Testis (tissue), 3 donors: ENCODE measurements around the gene BCAS2. TPM values are rescaled to one million over a fixed set of nuclear protein-coding genes. Genes with fewer than 3 reads are reported as not detected.

ENCODE experiments used
- DNase-seq: peaks from one replicate; pipeline ENCODE4 v3.0.0-alpha.2; 2019
- H3K27ac ChIP-seq, 2 donors: fragments of 200-600 bp; sonication (generic); one replicate each; pipeline ENCODE4 v1.5.1; 2019
- H3K27me3 ChIP-seq: fragments of 200-600 bp; sonication (generic); one replicate; pipeline ENCODE4 v1.5.1; 2019
- H3K36me3 ChIP-seq: fragments of 200-600 bp; sonication (generic); one replicate; pipeline ENCODE4 v1.5.1; 2017; ENCODE audit warnings: low read depth; ENCODE audit errors: missing control alignments
- H3K4me1 ChIP-seq: fragments of 200-600 bp; sonication (generic); one replicate; pipeline ENCODE4 v1.5.1; 2019
- H3K4me3 ChIP-seq, 2 donors: fragments of 200-600 bp; sonication (generic); one replicate each; pipeline ENCODE4 v1.5.1; 2017 to 2019
- H3K9me3 ChIP-seq: fragments of 200-600 bp; sonication (generic); one replicate; pipeline ENCODE4 v1.5.1; 2017
- CTCF ChIP-seq, 3 experiments: fragments of 450-650 bp in 2 of 3; fragments of 200-600 bp in 1 of 3; sonication (generic) in 1 of 3; IDR thresholded peaks; one replicate each; pipeline ENCODE4 v1.5.1; 2016 to 2019; ENCODE audit warnings: antibody characterized with exemption in 3 of 3, mild to moderate bottlenecking in 2 of 3, moderate library complexity in 1 of 3
- POLR2A ChIP-seq: fragments of 450-650 bp; IDR thresholded peaks from one replicate; pipeline ENCODE4 v1.6.1; 2017; ENCODE audit warnings: antibody characterized with exemption, mild to moderate bottlenecking, moderate library complexity
- WGBS, 2 donors: methylation state at CpG; one replicate each; pipeline ENCODE4 v1.1.5; 2018; 5-methylcytosine and 5-hydroxymethylcytosine counted together
- intact Hi-C: fragments of 100-400 bp; cut with DNase I; formaldehyde crosslinking; loops from one replicate; pipeline ENCODE4 v1.15.1; 2023; ENCODE audit warnings: low total_unique reads
- polyA plus RNA-seq: library from polyadenylated mRNA; stranded (reverse); fragments of 350-450 nt; fragmentation: Illumina TruSeq; extraction: RNeasy Lipid Tissue Mini Kit (QIAGEN cat#74804); gene quantifications from one replicate; pipeline ENCODE4 v1.2.3, GENCODE V29; 2014; ENCODE audit warnings: low read depth, low replicate concordance; ENCODE audit not compliant: insufficient read depth
- total RNA-seq, 2 donors: library from RNA; depleted of rRNA; stranded (reverse); fragments of >200 nt; gene quantifications; one replicate each; pipeline ENCODE4 v1.2.3, GENCODE V29; 2016

The BCAS2 gene
- total and polyA plus RNA-seq, 3 donors from 2014 or later: 41.8 to 51.4 (median 47.7) TPM

DNA sequence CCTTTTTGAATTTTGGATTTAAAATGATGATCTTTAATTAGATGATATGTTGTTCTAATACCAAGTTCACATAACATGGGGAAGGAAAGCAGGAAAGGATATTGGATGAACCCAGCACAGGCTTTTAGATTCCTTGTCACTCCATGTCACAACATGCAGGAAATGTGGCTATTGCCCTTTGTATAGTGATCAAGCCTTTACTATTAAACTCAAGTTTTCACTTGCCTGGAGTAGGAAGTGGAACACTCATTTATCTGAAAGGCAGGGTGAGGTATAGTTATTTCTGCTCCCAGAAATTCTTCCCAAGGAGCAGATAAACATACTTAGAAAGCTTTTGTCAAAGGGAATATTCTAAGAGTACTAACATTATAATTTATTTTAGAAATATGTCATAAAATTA is 37.2 kb upstream of the BCAS2 start:
- no peak for DNase-seq
- TF ChIP-seq POLR2A: no peak
- no peaks in the 10 kb centered on the region for H3K36me3 ChIP-seq
- H3K27ac ChIP-seq: no peak overlapping the region
- no peaks in the 10 kb centered on the region for H3K9me3 ChIP-seq
- H3K4me1 ChIP-seq: no peaks in the 10 kb centered on the region
- no peaks in the 10 kb centered on the region for H3K27me3 ChIP-seq
- intact Hi-C loops: no loop called here
- H3K4me3 ChIP-seq: no peak overlapping the region

DNA sequence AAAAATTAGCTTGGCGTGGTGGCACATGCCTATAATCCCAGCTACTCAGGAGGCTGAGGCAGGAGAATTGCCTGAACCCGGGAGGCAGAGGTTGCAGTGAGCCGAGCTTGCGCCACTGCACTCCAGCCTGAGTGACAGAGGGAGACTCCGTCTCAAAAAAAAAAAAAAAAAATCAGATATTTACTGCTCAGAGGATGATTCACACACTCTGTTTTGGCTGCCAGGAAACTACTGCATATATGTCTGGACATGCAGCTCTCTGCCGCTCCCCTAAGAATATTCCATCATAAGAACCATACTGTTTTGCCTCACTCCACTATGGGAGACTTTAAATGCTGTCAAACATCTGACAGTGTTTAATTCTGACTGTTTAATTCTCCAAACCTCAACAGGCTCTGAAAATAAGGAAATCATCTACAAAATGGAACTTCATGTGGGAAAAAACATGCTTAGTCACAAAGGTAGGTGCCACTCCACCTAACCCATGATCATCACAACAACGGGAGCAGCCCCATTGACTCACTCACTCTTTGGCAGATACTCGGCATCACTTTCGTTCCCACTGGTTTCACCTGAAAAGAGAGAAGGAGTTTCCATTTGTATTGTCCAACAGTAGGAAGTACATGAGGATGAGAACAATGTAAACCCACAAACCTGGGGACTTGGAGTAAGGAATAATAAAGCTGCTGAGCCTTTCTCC is 29.3 kb upstream of the BCAS2 start:
- H3K27ac ChIP-seq: no peak overlapping the region
- H3K36me3 ChIP-seq: no peaks in the 10 kb centered on the region
- no peak for DNase-seq
- H3K4me3 ChIP-seq: no peak overlapping the region
- intact Hi-C loops: no loop called here
- 93 to 94% methylated on average over 9 of the region's 9 CpGs for WGBS, 2 donors
- H3K9me3 ChIP-seq: no peaks in the 10 kb centered on the region
- no peaks in the 10 kb centered on the region for H3K27me3 ChIP-seq
- TF ChIP-seq CTCF (IDR thresholded peaks at IDR 0.05): no peak
- TF ChIP-seq POLR2A: no peak
- no peaks in the 10 kb centered on the region for H3K4me1 ChIP-seq

GRCh38 chr1:114609826-114610225 is 28.4 kb upstream of the BCAS2 start:
- WGBS, 2 donors: 91% methylated on average over 2 of the region's 2 CpGs
- Histone ChIP-seq H3K4me3 (no peak overlapping the region), H3K27ac (no peak overlapping the region), H3K27me3 (no peaks in the 10 kb centered on the region), H3K36me3 (no peaks in the 10 kb centered on the region), H3K9me3 (no peaks in the 10 kb centered on the region), H3K4me1 (no peaks in the 10 kb centered on the region)
- intact Hi-C loops: no loop called here
- no peak for TF ChIP-seq CTCF (IDR thresholded peaks at IDR 0.05)
- no peak for TF ChIP-seq POLR2A
- no peak for DNase-seq

- no peak for DNase-seq
- Histone ChIP-seq H3K36me3 (no peaks in the 10 kb centered on the region), H3K27ac (no peak overlapping the region), H3K9me3 (no peaks in the 10 kb centered on the region), H3K27me3 (no peaks in the 10 kb centered on the region), H3K4me1 (no peaks in the 10 kb centered on the region), H3K4me3 (no peak overlapping the region)
- TF ChIP-seq POLR2A (no peak), CTCF (IDR thresholded peaks at IDR 0.05) (no peak)
- intact Hi-C loops: no loop called here
- 89 to 92% methylated on average over 3 of the region's 3 CpGs for WGBS, 2 donors
These were observed 27.6 kb upstream of the BCAS2 start for GRCh38 chr1:114609026-114609425.

- no peaks in the 10 kb centered on the region for H3K9me3 ChIP-seq
- TF ChIP-seq POLR2A: no peak
- TF ChIP-seq CTCF (IDR thresholded peaks at IDR 0.05): no peak
- no peak for DNase-seq
These were observed 25.8 kb upstream of the BCAS2 start for GRCh38 chr1:114607223-114607622.

More at GRCh38 chr1:114607223-114607622, 25.8 kb upstream of the BCAS2 start:
- H3K4me3 ChIP-seq: no peak overlapping the region
- H3K27me3 ChIP-seq: no peaks in the 10 kb centered on the region
- H3K36me3 ChIP-seq: no peaks in the 10 kb centered on the region
- 81 to 91% methylated on average over 1 of the region's 1 CpG for WGBS, 2 donors
- no peaks in the 10 kb centered on the region for H3K4me1 ChIP-seq
- no peak overlapping the region for H3K27ac ChIP-seq
- intact Hi-C loops: no loop called here
